Activated CD4-positive, alpha-beta T cell treated with anti-CD3 and anti-CD28 coated beads for 1 hour (primary cell): ENCODE data around the gene AJAP1.

Experiments used
- DNase-seq: peaks from one replicate; pipeline ENCODE4 v3.0.0-alpha.2; 2020

The AJAP1 gene

DNA sequence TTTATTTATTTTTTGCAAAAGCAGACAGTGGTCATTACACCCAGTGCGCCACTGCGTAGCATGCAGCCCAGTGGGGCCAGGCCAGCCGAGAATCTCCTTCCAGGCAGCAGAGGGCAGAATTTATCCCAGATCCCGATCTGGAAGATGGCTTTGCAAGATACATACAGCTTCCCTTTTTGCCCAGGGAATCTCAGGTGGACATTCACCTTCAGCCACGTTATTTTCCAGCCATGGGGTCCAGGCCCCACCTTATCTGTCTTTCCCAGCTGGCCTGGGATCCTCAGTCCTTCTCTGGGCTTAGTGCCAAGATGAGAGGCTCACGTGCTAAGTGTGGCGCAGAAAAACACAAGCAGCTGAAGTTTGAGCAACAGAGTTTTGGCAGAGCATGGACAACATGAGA, 123.6 kb downstream of the AJAP1 start:
- DNase-seq: no peak

DNA sequence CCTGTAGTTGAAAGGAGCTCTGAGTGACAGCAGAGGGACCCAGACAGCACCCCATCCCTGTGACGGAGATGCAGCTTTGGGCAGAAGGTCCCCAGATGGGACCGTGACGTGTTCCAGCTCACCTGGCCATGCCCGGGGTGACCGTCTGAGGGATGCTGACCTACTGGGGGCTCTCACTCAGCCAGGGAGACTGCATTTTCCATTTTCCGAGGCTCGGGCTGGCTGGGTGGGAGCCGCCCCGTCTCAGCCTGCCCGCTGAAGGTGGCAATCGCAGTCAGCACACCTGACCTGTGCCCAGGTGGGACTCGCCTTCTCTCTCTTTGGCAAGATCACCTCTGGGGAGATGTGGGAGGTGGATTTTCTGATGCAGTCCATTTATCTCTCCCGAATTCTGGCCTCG, 127.2 kb downstream of the AJAP1 start:
- no peak for DNase-seq

DNA sequence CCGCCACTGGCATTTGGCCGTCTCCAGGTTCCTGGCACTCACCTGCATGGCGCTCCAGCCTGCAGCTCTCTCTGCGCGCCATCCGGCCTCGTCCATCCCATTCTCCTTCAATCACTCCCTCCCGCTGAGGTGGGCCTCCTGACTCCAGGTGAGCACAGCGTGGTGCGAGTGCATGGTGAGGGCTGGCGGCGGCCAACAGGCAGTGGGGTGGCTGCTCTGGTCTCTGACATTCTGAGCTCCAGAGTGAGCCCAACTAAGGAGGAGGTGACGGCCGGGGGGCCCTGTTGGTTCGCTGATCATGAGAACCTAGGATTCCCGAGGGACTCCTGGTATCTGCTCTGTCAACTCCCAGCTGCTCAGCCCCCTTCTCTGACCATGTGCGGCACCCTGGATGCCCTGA, 130.4 kb downstream of the AJAP1 start:
- DNase-seq: no peak

DNA sequence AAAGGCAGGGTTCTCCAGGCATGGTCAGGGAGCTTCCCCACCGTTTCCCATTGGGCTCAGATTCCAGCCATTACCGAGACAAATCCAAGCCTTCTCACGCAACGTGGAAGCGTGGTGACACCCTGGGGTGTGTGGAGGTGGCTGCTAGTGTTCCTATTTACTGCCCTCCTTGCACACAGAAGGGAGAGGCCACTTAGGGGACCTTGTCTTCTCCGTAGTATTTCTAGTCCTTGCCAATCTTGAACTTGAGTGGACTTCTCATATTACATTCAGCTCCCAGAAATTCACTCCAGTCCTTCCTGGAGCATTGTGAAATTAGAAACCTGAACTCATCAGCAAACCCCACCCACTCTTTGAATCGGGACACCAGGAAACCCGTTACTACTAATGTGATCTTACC, 131.6 kb downstream of the AJAP1 start:
- no peak for DNase-seq

DNA sequence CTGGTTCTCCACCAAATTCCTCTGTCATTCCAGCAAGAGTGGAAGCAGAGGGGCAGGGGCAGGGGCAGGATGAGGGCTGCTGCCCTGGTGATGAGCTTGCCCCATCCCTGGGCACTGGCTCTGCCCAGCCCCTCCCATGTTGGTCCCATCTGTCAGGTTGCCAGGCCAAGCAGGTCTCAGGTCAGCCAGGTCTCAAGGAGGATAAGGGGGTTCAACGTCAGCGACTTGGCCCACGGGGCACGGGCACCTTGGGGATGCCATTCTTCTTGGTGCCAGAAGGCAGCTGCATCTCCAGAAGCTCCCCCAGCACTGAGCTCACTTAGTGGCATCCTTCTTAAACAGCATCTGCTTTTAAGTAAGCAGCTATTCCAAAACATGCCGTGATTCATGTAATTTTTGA, 133.1 kb downstream of the AJAP1 start:
- no peak for DNase-seq

DNA sequence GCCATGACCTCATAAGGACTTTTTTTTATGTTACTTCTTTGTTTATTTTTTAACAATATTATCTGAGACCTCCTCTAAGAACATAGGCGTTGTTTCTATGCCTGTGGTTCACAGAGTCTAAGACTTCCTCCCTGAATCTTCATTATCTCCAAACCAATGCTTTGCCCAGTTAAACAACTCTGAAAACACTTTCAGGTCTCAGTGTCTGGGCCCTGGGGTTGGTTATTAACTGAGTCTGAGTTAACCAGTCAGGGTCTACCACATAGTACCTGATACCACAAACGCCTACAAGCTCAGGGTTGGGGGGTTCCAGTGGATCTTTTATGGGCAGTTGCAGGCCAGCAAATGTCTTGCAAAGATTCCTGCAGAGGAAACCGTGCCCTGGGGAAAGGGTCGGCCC, 138.2 kb downstream of the AJAP1 start:
- no peak for DNase-seq

DNA sequence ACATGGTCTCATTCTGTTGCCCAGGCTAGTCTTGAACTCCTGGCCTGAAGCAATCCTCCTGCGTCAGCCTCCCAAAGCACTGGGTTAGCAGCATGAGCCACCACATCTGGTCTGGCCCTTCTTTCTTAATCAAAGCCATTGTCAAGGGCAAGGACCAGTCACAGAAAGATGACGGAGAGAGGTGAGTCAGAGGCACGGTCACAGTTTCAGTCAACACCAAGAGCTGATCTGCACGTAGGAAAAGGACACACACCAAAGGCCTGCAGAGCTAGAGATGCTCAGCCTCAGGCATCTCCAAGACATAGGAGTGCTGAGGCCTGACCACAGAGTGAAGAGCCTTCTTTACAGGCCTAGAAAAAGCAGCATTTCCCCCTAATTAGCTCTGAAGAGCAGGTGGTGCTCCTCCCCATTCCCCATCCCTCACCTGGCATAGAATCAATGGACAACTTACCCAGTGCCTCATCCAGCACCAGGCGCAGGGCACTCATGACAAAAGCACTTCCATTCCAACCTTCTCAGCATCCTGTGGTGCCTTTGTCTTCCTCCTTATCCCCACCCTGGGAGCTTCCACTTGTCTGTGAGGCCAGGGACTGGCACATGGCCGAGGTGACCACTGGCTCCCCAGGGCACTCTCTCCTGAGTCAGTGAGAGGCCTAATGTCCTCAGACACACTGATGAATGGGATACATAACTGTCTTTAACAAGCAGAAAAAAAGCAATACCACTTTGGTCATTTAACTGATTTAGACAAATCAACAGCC, 139.8 kb downstream of the AJAP1 start:
- no peak for DNase-seq

DNA sequence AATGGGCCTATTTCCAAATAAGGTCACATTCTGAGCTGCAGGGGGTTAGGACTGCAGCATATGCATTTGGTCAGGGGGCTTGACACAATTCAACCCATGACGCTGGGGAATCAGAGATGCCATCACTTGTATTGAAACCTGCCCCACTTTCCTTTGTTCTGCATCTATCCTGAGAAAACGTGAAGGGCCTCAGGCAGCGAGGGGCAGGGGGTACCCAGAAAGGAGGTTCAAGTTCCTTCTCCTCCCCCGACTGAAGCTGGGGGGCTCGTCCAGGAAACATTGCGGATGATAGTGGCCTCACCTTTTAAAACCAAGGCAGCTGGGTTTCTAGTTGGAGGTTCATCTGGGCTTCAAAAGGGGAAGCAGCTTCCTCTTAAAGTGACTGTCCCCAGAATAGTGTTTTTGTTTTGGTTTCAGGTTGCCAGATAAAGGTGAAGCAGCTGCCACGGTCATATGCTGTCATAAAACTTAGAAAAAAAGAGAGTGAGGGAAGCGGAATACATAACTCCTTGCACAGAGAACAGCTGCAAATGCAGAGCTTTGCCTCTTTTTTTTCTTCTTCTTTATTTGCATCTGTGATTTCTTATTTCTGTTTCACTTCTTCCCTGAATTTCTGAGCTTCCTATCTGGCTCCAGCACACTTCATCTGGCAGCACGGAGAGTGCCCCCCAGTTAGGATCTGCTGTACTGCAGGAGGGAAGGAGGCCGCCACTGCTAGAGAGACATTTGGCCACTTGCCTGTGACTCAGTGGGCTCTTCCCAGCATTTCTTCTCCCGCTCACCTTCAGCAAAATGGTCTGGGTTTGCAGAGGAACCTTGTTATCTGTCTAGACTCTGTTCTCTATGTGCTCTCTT, 142.0 kb downstream of the AJAP1 start:
- no peak for DNase-seq

DNA sequence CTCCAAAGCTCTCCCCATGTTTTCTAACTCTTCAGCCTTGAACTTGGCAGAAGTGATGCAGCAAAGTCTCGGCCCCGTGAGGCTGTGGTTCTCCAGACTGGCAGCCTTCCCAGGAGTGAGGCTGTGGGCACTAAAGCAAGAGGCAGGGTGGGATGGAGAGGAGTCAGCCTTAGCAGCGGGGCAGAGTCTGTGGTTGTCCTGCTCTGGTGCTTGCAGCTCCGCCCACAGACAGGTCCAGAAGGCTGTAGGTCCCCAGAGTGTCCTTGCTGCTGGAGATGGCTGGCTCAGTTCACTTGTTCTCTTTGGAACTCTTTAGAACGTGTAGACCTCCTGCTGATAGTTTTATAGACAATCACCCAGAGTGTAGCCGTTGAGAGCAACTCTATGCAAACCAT, 142.6 kb downstream of the AJAP1 start:
- no peak for DNase-seq

DNA sequence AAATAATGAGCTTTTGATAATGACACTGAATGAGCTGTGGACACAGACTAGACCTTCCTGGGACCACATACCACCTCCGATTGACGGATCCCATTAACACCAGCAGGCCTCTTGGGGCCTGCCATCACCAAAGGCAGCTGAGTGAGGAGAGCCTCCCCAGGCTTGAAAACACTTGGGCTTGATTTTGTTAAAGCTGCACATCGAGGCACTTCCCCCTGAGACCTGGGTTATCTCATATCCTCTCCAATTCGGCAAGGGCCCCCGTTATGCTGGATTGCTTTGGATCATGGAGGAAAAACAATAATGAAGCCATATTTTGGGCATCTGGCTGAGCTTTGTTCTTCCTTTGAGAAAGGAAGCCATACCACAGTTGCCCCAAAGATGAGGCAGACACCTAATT, 143.0 kb downstream of the AJAP1 start:
- no peak for DNase-seq

DNA sequence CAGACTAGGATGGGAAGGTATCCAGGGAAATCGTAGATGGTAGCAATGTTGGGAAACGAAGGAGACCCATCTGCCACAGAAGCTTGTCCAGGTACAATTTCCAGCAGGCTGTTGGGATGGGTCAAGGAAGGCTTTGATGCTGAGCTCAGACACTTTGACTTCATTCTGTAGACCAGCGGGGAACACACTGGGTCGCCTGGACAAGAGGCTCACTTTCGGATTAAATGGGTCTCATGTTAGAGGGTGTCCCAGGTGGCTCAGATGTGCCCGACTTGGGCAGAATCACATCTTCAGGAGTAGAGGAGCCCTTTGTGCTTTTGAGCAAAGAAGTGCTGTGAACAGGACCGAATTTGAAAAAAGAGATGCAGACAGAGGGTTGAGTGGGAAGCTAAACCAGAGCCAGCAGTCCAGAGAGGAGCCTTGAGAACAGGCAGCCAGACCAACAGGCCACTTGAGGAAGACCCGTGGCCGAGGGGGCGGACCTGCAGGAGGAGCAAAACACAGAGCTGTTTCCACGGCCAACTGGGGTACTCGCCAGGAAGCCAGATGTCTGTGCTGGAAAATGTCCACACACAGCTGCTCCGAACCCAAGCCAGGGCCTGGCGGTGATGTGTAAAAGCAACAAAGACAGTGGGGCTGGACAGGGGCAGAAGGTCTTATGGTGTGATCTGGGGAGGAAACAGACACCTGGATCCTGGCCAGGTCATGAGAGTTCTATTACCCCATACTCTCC, 146.9 kb downstream of the AJAP1 start:
- no peak for DNase-seq

DNA sequence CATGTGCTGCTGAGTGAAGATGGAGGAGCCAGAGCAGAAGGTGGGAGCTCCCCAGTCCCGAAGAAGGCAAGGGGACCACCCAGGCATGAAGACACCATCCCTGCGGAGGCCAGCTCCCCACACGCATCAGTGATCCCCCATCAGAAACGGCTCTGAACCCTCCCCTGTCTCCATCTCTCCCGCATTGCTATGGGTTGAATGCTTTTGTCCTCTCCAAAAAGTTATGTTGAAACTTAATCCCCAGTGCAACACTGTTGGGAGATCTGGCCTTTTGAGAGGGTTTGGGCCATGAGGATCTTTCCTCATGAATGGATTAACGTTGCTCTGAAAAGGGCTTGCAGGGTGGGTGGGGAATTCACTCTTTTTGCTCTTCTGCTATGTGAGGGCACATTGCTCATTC, 147.6 kb downstream of the AJAP1 start:
- no peak for DNase-seq

DNA sequence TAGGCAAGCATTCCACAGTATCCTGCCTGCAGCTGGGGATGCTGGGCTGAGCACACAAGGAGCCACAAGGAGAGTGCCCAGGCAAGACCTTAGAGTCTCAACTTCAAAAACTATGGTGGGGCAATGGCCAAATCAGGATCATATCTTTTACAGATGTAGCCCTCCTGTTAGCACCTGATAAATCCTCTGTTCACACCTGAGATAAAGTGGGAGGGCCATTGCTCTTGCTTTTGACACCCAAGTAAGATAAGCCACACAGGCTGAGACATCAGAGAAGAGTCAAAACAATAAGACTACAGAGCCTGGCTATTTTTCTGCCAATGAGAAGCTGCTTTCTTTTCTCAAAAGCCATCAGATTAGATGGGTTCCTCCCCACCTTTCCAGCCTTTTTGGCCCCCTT, 148.9 kb downstream of the AJAP1 start:
- DNase-seq: no peak

DNA sequence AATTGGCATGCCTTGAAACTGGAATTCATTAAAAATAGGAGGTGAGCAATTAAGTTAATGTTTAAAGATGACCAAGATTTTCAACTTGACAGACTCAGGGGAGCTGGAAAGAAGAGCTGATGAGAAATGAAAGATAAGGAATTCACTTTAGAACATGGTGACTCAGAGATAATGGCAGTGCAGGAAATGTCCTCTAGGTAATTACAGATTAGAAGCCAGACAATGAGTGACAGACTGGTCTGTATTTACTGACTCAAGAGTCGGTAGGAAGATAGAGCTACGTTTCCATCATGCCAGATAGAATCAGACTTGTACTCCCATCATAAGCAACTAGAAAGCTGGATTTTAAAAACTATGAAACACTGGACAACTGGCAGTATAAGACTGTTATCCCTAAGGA, 151.6 kb downstream of the AJAP1 start:
- DNase-seq: no peak

DNA sequence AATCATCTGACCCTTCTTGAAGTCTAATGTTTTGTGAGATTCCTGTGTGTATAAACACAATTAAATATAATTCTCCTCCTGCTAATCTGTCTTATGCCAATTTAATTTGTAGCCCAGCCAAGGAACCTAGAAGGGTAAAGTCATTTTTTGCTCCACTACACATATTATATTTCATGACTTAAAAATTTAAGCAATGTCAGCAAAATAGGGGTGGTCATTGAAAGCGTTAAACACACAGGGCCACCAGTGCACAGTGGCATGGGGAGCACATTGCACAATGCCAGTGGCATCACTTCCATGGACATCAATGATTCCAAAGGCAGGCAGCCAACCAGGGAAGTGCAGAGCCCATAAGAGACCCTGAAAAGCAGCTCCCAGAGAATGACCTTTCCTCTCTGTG, 166.1 kb downstream of the AJAP1 start:
- DNase-seq: no peak

DNA sequence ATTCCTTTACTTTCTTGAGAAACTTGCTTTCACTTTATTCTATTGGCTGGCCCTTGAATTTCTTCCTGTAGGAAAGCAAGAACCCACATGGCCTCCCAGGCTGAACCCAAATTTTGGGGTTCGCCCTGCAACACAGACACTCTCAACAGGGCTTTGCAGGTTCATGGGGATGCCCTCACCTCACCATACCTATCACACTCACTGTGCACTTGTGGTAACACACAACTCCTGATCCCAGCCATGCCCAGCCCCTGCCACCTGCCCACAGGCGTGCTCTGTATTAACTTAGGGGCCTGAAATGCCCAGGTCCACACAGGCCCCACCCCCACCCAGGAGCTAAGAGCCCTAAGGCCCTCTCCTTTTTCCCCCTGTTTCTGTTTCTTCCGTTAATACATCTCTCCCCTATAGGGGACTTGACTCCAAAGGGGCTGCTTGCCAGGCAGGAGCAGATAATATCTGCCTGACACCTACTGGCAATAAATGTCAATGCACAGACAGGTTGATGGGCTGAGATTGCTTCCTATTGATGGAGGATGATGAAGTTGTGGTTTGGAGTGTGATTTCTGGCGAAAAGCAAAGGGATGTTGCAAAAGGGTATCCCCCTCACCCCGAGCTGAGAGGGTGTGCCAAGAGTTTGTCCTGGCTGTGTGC, 171.5 kb downstream of the AJAP1 start:
- no peak for DNase-seq

DNA sequence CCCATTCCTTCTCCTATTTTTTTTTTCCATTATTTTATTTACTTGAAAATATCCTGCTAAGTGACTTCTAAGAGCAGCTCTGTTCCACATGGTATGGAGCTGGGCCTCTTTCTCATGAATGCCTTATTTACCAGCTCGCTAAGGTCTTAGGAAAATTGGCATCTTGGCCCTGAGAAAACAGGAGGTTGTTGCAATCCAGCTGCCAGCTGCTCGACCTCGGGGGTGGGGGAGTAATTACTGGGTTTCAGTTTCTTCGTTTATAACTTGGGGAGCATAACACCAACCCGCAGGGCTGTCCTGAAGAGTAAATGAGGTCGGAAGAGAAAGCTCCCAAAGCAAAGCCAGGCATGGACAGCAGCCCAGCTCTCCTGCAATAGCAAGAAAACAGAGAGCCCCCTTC, 176.3 kb downstream of the AJAP1 start:
- no peak for DNase-seq

DNA sequence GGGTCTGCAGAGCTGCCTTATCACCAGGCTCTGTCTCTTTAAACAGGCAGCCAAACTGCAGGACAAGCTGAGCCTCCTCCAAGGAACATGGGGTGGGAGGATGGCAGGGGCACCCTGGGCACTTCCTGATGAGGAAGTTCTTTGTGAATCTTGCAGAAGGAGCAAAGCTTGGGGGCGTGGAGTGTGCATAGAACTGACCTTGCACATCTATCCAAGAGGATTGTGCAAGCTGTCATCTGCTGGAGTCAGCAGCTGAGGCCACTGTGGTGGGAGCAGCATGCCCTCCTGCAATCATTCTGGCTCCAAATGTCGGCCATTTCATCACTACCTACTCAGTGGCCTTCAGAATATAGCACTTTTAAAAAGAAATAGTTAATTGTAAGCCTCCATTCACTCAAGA, 182.2 kb downstream of the AJAP1 start:
- DNase-seq: no peak

DNA sequence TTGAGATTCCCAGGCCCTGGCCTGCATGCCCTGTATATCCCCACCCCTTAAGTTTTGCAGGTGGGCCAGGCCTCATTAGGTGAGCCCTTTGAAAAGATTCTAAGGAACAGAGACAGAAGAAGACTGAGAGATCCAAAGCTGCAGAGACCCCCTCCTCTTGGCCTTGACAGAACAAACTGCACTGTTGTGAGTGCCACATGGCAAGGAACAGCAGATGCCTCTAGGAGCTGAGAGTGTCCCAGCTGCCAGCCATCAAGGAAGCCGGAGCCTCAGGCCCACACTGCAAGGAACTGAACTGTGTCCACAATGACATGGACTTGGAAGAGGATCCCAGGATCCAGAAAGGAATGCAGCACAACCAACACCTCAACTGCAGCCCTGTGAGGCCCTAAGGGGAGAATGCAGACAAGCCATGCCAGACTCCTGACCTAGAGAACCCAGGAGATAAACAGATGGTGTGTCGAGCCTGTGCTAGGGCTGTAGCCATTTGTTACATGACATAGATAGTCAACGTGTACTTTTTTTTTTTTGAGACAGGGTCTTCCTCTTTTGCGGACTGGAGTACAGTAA, 182.7 kb downstream of the AJAP1 start:
- DNase-seq: no peak

DNA sequence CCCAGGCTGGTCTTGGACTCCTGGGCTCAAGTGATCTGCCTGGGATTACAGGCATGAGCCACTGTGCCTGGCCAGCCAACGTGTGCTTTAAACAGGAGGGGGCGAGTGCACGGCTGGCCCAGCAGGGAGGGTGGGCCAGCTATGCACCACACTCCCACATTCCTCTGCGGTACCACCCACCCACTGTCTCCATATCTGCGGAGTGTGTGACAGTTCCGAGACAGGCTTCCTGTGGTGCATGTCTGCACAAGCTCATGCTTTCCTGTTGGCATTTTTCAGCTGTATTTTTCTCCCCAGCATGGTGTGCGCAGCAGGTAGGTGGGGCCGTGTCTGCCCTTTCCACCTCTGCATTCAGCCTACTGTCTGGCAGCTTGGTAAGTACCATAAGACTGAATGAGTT, 183.3 kb downstream of the AJAP1 start:
- DNase-seq: no peak

DNA sequence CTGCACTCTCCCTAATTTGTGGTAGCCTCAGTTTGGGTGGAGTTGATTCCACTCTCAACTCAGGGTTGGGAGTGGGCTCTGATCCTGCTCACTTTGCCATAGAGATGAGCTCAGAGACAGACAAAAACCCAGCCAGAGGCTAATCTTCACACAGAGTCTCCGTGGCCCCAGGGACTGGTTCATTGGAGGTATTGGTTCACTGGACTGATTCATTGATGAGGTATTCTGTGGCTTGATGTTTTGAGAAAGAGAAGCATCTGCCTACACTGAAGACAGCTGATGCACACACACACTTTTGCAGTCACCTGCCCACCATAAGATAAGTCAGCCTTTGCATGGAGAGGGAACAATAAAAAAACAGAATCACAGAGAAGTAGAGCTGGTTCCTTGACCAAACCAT, 183.8 kb downstream of the AJAP1 start:
- no peak for DNase-seq
